Measurements from ENCODE around the gene TECR. TPM values are rescaled to one million over a fixed set of nuclear protein-coding genes. Genes with fewer than 3 reads are reported as not detected.
"Not testable (repeated sequence)": the region's sequence is repeated elsewhere in the genome, so short reads cannot be mapped to it uniquely, and the experiment has no call there.

Gene TECR
- total RNA-seq, 1 donor from 2014 or later = 123 TPM

DNA sequence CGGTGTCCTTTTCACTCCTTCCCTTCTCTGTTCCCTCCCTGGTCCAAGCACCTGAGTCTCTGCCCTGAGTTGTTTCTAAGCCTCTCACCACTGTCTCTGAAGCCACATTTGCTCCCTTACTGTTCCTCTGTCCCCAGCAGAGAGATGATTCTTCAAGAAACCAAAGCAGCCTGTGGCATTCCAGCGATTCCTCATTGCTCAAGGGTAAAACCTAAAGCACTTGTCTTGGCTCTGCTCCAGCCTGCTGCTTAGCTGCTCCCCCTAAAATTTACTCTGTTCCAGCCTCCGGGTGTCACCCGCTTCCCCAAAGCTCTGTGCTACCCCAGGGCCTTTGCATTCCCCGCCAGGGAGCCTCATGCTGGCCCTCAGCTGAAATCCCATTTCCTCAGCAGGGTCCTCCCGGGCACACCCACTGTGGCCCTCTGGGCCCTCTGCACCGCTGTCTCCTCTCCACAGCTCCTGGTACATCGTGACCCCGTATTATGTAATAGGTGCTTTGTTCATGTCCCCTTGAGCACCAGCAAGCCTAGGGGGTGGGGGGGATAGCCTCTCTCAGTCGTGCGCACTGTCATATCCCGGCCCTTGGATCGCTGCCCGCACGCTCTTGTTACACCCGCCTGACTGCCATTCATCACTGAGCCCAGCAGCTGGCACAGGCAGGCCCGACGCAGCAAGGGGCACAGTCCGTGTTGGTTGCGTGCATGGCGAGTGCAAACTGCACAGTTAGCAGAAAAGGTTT, 15.8 kb downstream of the TECR start:
- TF ChIP-seq, protein P1, sequence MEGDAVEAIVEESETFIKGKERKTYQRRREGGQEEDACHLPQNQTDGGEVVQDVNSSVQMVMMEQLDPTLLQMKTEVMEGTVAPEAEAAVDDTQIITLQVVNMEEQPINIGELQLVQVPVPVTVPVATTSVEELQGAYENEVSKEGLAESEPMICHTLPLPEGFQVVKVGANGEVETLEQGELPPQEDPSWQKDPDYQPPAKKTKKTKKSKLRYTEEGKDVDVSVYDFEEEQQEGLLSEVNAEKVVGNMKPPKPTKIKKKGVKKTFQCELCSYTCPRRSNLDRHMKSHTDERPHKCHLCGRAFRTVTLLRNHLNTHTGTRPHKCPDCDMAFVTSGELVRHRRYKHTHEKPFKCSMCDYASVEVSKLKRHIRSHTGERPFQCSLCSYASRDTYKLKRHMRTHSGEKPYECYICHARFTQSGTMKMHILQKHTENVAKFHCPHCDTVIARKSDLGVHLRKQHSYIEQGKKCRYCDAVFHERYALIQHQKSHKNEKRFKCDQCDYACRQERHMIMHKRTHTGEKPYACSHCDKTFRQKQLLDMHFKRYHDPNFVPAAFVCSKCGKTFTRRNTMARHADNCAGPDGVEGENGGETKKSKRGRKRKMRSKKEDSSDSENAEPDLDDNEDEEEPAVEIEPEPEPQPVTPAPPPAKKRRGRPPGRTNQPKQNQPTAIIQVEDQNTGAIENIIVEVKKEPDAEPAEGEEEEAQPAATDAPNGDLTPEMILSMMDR (IDR thresholded peaks at IDR 0.05) = no peak
- Histone ChIP-seq H3K27ac (no peak overlapping the region), H3K36me3 (no peaks in the 10 kb centered on the region), H3K4me1 (no peaks in the 10 kb centered on the region), H3K9me3 (no peaks in the 10 kb centered on the region), H3K27me3 (no peaks in the 10 kb centered on the region), H3K4me3 (no peak overlapping the region)
- DNase-seq = peak; percentile 74
- ATAC-seq = peak; percentile 65
- intact Hi-C loops (cut with DNase I) = no loop called here

DNA sequence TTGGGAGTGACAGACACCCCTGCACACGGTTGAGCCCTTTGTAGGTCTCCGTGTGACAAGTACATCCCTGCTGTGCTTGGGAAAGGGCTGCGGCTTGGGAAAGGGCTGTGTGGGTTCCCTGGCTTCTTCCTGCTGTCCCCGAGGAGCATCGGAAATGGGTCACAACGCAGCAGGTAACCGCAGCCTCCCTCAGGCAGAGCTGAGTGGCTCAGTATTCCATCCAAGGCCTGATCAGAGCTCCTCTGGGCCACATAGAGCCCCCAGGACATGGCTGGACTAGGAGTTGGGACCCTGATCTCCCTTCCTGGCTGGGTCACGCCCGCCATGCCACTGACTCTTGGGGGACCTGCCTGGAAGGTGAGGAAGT, 16.3 kb downstream of the TECR start:
- no peak overlapping the region for H3K4me3 ChIP-seq
- H3K4me1 ChIP-seq = no peaks in the 10 kb centered on the region
- intact Hi-C loops (cut with DNase I) = no loop called here
- ATAC-seq (no peak), DNase-seq (no peak)
- no peaks in the 10 kb centered on the region for H3K27me3 ChIP-seq
- no peak overlapping the region for H3K27ac ChIP-seq
- no peaks in the 10 kb centered on the region for H3K36me3 ChIP-seq
- TF ChIP-seq, protein P1 (IDR thresholded peaks at IDR 0.05) = no peak
- no peaks in the 10 kb centered on the region for H3K9me3 ChIP-seq

DNA sequence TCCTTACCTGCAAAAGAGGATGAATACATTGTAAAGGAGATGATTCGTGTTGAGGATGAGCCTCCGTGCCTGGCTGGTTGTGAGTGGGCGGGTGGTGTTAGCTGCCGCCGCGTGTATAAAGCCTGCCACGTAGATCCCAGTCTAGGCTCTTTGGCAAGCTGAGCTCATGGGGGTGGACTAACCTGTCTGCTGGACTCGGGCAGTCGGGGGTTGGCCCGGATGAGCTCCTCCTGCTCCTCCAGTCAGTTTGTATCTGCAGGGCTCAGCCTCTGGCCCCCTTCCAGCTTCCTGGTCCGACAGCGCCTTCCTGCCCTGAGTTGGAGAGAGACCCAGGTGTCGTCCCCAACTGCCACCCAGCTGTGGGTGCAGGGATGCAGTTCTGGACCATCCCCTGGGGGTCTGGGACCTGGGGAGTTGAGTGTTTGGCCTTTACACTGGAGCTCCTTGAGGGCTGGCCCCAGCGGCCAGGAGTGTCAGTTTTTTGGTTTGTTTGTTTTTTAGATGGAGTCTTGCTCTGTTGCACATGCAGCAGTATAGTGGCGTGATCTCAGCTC, 20.9 kb downstream of the TECR start:
- Histone ChIP-seq H3K27ac (no peak overlapping the region), H3K4me3 (no peak overlapping the region), H3K9me3 (no peaks in the 10 kb centered on the region), H3K4me1 (peaks cover 4% of the 10 kb centered on the region), H3K36me3 (no peaks in the 10 kb centered on the region), H3K27me3 (no peaks in the 10 kb centered on the region)
- DNase-seq = no peak
- intact Hi-C loops (cut with DNase I) = no loop called here
- ATAC-seq = no peak
- TF ChIP-seq, protein P1 (IDR thresholded peaks at IDR 0.05) = no peak

DNA sequence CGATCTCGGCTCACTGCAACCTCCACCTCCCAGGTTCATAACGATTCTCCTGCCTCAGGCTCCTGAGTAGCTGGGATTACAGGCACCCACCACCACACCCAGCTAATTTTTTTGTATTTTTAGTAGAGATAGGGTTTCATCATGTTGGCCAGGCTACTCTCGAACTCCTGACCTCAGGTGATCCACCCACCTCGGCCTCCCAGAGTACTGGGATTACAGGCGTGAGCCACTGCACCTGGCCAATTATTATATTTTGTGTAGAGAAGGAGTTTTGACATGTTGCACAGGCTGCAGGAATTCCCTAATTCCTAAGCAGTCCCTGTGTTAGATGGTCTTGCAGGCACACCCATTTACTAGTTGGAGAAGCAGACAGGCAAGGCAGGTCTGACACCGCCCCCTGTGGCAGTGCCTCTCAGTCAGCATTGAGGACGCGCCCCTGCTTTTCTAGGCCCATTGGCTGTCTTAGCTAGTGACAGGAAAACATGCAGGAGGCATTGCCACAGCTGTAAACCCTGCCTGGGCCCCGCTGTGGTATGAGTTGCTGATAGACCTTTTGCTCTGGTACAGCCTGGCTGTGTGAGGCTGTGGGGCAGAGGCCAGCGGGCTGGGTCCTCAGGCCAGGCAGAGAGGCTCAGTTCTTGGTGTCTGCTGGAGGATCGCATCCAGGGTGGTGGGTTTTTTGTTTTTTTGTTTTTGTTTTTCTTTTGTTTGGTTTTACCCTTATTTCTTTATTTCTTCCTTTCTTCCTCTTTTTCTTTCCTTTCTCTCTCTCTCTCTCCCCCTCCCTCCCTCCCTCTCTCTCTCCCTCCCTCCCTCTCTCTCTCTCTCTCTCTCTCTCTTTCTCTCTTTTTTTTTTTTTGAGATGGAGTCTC, 22.0 kb downstream of the TECR start:
- intact Hi-C loops (cut with DNase I); H3K4me3 ChIP-seq; H3K27me3 ChIP-seq; H3K27ac ChIP-seq; H3K36me3 ChIP-seq; H3K9me3 ChIP-seq; H3K4me1 ChIP-seq: not testable (repeated sequence)
- peak; percentile 70 for DNase-seq
- ATAC-seq = peak; percentile 66
- TF ChIP-seq, protein P1 (IDR thresholded peaks at IDR 0.05) = peak; percentile 18

DNA sequence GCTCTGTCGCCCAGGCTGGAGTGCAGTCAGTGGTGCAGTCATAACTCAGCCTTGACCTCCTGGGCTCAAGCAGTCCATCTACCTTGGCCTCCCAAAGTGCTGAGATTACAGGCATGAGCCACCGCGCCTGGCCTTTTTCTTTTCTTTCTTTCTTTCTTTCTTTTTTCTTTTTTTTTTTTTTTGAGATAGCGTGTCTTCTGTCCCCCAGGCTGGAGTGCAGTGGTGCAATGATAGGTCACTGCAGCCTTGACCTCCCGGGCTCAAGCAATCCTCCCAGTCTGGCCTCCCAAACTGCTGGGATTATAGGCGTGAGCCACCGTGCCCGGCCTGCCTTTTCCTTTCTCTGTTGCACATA, 22.6 kb downstream of the TECR start:
- not testable (repeated sequence) for H3K27ac ChIP-seq, ATAC-seq

More for the DNA sequence above, 22.6 kb downstream of the TECR start:
- DNase-seq; H3K4me3 ChIP-seq; H3K36me3 ChIP-seq; H3K27me3 ChIP-seq; intact Hi-C loops (cut with DNase I); H3K9me3 ChIP-seq: not testable (repeated sequence)
- H3K4me1 ChIP-seq = peaks cover 14% of the 10 kb centered on the region
